Measurements from ENCODE around the gene SCARB2. TPM values are rescaled to one million over a fixed set of nuclear protein-coding genes. Genes with fewer than 3 reads are reported as not detected.

SCARB2 gene
- total RNA-seq, 1 donor from 2014 or later, result 173 TPM

- FAIRE-seq (no peak), DNase-seq (ENCODE audit: low read depth) (no peak)
- TF ChIP-seq CTCF (IDR thresholded peaks at IDR 0.05; ENCODE audit: insufficient read depth, low read length, severe bottlenecking), result no peak
- peaks cover 3% of the 10 kb centered on the region for H3K36me3 ChIP-seq (ENCODE audit: control insufficient read depth, insufficient read depth, low read length)
- H3K4me3 ChIP-seq (ENCODE audit: low read depth, low read length), result no peak overlapping the region
- H3K27me3 ChIP-seq (ENCODE audit: control insufficient read depth, insufficient read depth, low read length), result no peaks in the 10 kb centered on the region
These were observed 87.8 kb downstream of the SCARB2 start for GRCh38 chr4:76125816-76126215.

- peaks cover 5% of the 10 kb centered on the region for H3K36me3 ChIP-seq (ENCODE audit: control insufficient read depth, insufficient read depth, low read length)
- FAIRE-seq, result no peak
- no peaks in the 10 kb centered on the region for H3K27me3 ChIP-seq (ENCODE audit: control insufficient read depth, insufficient read depth, low read length)
These were observed 93.4 kb downstream of the SCARB2 start for GRCh38 chr4:76120199-76120598.

GRCh38 chr4:76117536-76117935, 96.1 kb downstream of the SCARB2 start:
- peaks cover 5% of the 10 kb centered on the region for H3K36me3 ChIP-seq (ENCODE audit: control insufficient read depth, insufficient read depth, low read length)
- no peak overlapping the region for H3K4me3 ChIP-seq (ENCODE audit: low read depth, low read length)
- TF ChIP-seq CTCF (IDR thresholded peaks at IDR 0.05; ENCODE audit: insufficient read depth, low read length, severe bottlenecking), result no peak

More at GRCh38 chr4:76120199-76120598, 93.4 kb downstream of the SCARB2 start:
- TF ChIP-seq CTCF (IDR thresholded peaks at IDR 0.05; ENCODE audit: insufficient read depth, low read length, severe bottlenecking), result no peak
- H3K4me3 ChIP-seq (ENCODE audit: low read depth, low read length), result no peak overlapping the region
- no peak for DNase-seq (ENCODE audit: low read depth)

GRCh38 chr4:76116821-76117220, 96.8 kb downstream of the SCARB2 start:
- H3K27me3 ChIP-seq (ENCODE audit: control insufficient read depth, insufficient read depth, low read length), result no peaks in the 10 kb centered on the region
- peaks cover 5% of the 10 kb centered on the region for H3K36me3 ChIP-seq (ENCODE audit: control insufficient read depth, insufficient read depth, low read length)
- FAIRE-seq (no peak), DNase-seq (ENCODE audit: low read depth) (no peak)
- H3K4me3 ChIP-seq (ENCODE audit: low read depth, low read length), result no peak overlapping the region
- no peak for TF ChIP-seq CTCF (IDR thresholded peaks at IDR 0.05; ENCODE audit: insufficient read depth, low read length, severe bottlenecking)

More at GRCh38 chr4:76117536-76117935, 96.1 kb downstream of the SCARB2 start:
- DNase-seq (ENCODE audit: low read depth) (no peak), FAIRE-seq (no peak)
- H3K27me3 ChIP-seq (ENCODE audit: control insufficient read depth, insufficient read depth, low read length), result no peaks in the 10 kb centered on the region

Other genes with a start within 250 kb of the SCARB2 start
- gene SDAD1, start 222.9 kb downstream of the SCARB2 start, total RNA-seq, result 21.8 and 30.3 TPM in 2 replicates
- gene CXCL9, start 206.3 kb downstream of the SCARB2 start, total RNA-seq, result not detected in 2 replicates
- gene CXCL10, start 190.3 kb downstream of the SCARB2 start, total RNA-seq, result 0.13 TPM in 1 of 2 replicates, not detected in the other
- not detected in 2 replicates for gene CXCL11, start 177.8 kb downstream of the SCARB2 start, total RNA-seq
- gene ART3, start 139.1 kb downstream of the SCARB2 start, total RNA-seq, result under 0.01 TPM in 1 of 2 replicates, not detected in the other
- gene NUP54, start 65.4 kb downstream of the SCARB2 start, total RNA-seq, result 33.9 and 62.4 TPM in 2 replicates
- gene FAM47E, start 37.9 kb upstream of the SCARB2 start, total RNA-seq, result 0.26 and 0.38 TPM in 2 replicates
- gene STBD1, start 92.9 kb upstream of the SCARB2 start, total RNA-seq, result 9.5 and 10.0 TPM in 2 replicates
- under 0.01 and 0.13 TPM in 2 replicates for gene CCDC158, start 207.3 kb upstream of the SCARB2 start, total RNA-seq
- gene SHROOM3, start 221.4 kb upstream of the SCARB2 start, total RNA-seq, result 6.3 and 8.6 TPM in 2 replicates